AG09319 (cell line): ENCODE results near the gene MCOLN3.

Experiments
- DNase-seq: peaks from one replicate; pipeline ENCODE4 v3.0.0-alpha.2; 2010; ENCODE audit warnings: low read depth; ENCODE audit errors: extremely low read depth
- TF ChIP-seq, protein P1 (sequence below): IDR thresholded peaks from 2 replicates; pipeline ENCODE4 v1.5.1; 2011; ENCODE audit warnings: low read depth, mild to moderate bottlenecking, inconsistent platforms, low read length, moderate library complexity

The MCOLN3 gene

GRCh38 chr1:85049735-85050166 lies 1.5 kb upstream of the MCOLN3 start:
- TF ChIP-seq, protein P1, sequence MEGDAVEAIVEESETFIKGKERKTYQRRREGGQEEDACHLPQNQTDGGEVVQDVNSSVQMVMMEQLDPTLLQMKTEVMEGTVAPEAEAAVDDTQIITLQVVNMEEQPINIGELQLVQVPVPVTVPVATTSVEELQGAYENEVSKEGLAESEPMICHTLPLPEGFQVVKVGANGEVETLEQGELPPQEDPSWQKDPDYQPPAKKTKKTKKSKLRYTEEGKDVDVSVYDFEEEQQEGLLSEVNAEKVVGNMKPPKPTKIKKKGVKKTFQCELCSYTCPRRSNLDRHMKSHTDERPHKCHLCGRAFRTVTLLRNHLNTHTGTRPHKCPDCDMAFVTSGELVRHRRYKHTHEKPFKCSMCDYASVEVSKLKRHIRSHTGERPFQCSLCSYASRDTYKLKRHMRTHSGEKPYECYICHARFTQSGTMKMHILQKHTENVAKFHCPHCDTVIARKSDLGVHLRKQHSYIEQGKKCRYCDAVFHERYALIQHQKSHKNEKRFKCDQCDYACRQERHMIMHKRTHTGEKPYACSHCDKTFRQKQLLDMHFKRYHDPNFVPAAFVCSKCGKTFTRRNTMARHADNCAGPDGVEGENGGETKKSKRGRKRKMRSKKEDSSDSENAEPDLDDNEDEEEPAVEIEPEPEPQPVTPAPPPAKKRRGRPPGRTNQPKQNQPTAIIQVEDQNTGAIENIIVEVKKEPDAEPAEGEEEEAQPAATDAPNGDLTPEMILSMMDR: no peak
- no peak for DNase-seq

DNA sequence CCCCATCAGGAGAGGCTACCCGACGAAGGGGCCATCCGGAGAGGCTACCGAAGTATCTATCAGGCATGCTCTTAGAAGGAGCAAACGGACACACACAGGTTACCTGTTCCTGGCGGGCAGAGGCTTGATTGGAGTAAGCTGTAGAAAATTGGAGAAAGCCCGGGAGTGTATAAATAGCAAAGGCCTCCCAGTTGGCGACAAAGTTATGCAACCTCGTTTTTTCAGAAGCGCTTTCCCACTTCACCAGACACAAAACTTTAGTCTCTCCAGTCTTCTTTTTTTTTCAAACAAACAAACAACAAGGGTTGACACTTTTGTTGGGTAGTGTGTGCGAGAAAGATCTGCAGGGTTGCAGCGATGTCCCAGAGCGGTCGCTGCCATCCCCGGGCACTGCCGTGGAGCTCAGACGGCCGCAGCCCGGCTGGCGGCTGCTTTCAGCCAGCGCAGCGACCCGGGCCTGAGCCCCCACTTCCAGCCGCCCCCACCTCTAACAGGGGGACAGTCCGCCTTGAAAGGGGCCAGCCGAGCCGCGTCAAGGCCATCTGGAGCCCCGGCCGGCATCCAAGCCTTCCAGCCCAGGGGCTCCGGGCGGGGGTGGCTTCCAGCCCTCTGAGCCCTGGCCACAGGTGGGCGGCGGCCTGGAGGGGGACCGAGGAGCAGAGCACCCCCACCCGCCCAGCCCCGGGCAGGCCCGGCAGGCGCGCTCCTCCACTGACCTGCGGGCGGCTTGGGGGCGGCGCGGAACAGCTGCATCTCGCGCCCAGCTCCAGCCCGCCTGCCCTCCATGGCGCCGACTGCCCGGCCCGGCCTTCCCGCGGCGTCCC lies 616 bp downstream of the MCOLN3 start:
- no peak for DNase-seq
- TF ChIP-seq, protein P1: no peak

DNA sequence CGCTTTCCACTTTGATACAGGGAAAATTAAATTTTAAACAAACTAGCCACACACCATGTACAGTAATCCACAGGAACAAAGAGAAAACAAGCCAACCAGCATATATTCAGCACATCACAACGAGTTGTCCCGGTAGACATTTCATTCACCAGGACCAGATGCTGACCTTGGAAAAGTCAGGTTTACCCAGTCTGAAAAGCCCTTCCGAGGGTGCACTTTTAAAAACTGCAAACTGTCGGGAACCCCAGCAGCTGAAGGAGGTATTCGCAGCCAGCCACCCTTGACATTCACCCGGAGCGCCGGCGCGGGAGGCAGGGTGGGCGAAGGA lies 1.2 kb downstream of the MCOLN3 start:
- TF ChIP-seq, protein P1: no peak
- DNase-seq: no peak

DNA sequence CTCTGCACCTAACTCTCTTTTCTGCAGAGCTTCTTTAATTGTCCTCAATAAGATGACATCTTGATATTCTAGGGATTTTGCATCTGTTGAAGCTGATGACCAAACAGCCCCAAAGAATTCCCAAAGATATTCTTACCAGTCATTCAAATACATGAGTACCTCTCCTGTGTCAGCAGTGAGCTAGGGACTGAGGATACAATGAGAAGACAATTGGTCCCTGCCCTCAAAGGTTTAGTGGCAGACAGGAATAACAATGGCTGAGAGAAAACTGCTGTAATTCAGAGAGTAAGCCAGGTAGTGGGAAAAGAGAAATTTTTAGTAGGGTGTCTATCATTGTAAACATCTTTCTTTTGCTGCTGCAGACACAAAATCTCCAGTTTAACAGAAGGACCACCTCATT lies 5.9 kb downstream of the MCOLN3 start:
- TF ChIP-seq, protein P1: no peak
- DNase-seq: no peak

- no peak for DNase-seq
- TF ChIP-seq, protein P1: no peak
Measured at GRCh38 chr1:85041793-85042192, 6.5 kb downstream of the MCOLN3 start.

DNA sequence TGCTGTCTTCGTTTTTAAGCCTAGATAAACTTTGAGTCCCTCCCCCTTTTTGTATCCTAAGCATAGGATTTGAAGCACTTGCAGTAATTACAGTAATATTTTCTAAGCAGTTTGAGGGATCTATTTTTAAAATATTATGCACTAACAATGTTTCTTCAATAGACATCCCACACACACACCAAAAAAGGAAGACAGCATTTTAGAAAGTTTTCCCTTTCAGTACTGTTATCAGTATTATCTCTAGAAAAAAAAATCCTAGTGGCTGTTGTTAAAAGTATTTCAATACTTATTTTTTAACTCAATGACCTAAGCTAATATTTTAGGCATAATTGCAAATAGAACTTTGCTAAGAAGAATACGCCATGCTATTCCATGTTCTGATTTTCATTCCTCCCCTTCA lies 15.1 kb downstream of the MCOLN3 start:
- TF ChIP-seq, protein P1: no peak

DNA sequence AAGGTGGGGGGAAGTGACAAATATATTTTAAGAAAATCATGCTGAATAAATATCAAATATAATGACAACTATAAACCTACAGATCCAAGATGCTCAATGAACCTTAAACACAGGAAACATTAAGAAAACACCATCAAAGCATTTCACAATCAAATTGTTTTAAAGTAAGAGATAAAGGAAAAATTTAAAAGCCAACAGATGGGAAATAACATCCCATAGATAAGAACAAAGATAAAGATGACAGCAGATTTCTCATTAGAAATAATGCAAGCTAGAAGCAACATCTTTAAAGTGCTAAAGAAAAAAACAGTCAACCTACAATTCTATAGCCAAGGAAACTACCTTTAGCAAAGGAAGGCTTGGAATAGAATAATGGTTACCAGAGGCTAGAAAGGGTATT lies 17.8 kb downstream of the MCOLN3 start:
- no peak for DNase-seq
- TF ChIP-seq, protein P1: no peak

More for the DNA sequence above, 15.1 kb downstream of the MCOLN3 start:
- no peak for DNase-seq
